ENCODE measurements around the gene ULK2.

DNA sequence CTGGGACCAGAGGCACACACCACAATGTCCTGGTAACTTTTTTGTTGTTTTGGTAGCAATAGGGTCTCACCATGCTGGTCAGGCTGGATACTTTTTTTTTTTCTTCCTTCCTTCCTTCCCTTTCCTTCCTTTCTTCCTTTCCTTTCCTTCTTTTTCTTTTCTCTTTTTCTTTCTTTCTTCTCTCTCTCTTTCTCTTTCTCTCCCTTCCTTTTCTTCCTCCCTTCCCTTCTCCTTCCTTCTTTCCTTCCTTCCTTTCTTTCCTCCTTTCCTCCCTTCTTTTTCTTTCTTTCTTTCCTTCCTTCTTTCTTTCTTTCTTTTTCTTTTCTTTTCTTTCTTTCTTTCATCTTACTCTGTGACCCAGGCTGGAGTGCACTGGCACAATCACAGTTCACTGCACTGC is 18.4 kb upstream of the ULK2 start:
- no peak for TF ChIP-seq ZNF384 (IDR thresholded peaks at IDR 0.05)
- no peak for TF ChIP-seq SUZ12 (IDR thresholded peaks at IDR 0.05)
- TF ChIP-seq L3MBTL2 (conservative IDR thresholded peaks at IDR 0.05), result no peak; the same call in 1 of the 2 replicates
- no peak for TF ChIP-seq ARNT (IDR thresholded peaks at IDR 0.05)
- no peak for TF ChIP-seq SP1 (IDR thresholded peaks at IDR 0.05)
- TF ChIP-seq, protein P1, sequence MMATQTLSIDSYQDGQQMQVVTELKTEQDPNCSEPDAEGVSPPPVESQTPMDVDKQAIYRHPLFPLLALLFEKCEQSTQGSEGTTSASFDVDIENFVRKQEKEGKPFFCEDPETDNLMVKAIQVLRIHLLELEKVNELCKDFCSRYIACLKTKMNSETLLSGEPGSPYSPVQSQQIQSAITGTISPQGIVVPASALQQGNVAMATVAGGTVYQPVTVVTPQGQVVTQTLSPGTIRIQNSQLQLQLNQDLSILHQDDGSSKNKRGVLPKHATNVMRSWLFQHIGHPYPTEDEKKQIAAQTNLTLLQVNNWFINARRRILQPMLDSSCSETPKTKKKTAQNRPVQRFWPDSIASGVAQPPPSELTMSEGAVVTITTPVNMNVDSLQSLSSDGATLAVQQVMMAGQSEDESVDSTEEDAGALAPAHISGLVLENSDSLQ (IDR thresholded peaks at IDR 0.05), result no peak
- TF ChIP-seq LEF1 (IDR thresholded peaks at IDR 0.05; ENCODE audit: borderline replicate concordance), result no peak
- TF ChIP-seq BHLHE40 (IDR thresholded peaks at IDR 0.05; ENCODE audit: borderline replicate concordance), result no peak
- TF ChIP-seq TARDBP (IDR thresholded peaks at IDR 0.05), result no peak
- TF ChIP-seq ELF4 (IDR thresholded peaks at IDR 0.05), result no peak
- no peak for TF ChIP-seq FOXM1 (IDR thresholded peaks at IDR 0.05; ENCODE audit: borderline replicate concordance)
- no peak for TF ChIP-seq FOXA1 (IDR thresholded peaks at IDR 0.05)

Measured in HEK293T (cell line).